ENCODE results near the gene CYP2E1.
"Not testable (repeated sequence)": the region's sequence is repeated elsewhere in the genome, so short reads cannot be mapped to it uniquely, and the experiment has no call there.

CYP2E1 gene

DNA sequence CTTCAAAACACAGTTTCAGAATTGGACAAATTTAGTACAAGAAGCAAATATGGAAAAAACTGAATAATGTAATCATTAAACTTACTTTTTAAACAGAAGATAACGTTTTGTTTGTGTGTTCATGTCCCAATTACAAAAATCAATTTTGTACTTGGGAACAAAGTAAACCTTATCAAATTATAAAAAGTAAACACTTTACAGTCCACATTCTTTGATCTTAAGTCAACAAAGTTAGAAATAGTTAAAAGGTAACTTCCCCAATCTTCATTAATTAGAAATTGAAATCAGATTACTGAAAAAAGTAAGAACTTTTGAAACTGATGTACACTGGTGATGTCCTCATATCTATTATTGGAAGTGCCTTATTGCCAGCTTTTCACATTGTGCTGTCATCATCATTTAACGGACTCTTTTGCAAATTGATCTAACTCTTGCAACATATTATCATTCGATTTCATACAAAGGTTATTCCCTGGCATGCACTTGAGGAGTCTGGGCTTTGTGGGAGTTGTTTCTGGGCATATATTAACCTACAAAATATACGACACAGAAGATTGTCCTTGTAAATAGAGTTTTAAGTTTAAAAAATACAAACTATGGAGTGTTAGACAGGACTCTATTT, 15.1 kb upstream of the CYP2E1 start:
- Histone ChIP-seq H3K9me3 (ENCODE audit: low read length) (no peaks in the 10 kb centered on the region), H3K4me3 (ENCODE audit: low read length) (no peak overlapping the region), H3K4me1 (ENCODE audit: insufficient read depth, low read length) (no peaks in the 10 kb centered on the region)

DNA sequence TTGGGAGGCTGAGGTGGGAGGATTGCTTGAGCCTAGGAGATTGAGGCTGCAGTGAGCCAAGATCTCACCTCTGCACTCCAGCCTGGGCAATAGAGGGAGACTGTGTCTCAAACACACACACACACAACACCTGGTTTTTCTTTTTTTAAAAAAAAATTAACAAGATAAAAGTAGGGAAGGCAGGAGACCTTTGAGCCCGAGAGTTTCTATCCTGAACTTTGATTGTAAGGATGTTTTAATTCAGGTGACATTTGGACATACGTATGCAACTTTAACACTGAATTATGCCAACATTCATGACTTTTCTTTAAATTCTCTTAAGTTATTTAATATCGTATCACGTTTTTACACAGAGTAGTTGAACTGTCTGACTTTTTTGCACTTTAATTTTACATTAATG, 11.7 kb upstream of the CYP2E1 start:
- H2AFZ ChIP-seq (ENCODE audit: low read depth, low read length) = no peak overlapping the region

More for the DNA sequence above, 15.1 kb upstream of the CYP2E1 start:
- H3K36me3 ChIP-seq (ENCODE audit: insufficient read depth, low read length) = no peaks in the 10 kb centered on the region
- H3K27me3 ChIP-seq (ENCODE audit: insufficient read depth, low read length) = peaks cover 12% of the 10 kb centered on the region
- H2AFZ ChIP-seq (ENCODE audit: low read depth, low read length) = no peak overlapping the region

DNA sequence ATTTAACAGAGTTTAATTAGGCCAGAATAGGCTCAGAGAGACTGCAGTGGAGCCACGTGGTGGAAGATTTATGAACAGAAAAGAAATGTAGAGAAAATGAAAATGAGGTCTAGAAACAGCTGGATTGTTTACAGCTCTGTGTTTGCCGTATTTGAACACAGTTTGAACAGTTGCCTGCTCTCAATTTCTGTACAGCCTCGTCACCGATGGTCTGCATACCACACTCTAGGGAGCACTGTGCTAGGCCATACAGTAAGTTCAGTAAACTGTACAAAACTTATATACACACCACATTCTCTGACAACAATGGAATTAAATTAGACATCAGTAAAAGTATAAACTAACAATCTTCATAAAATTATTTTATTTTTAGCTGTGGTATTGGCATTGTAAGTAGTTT, 11.1 kb upstream of the CYP2E1 start:
- no peak overlapping the region for H2AFZ ChIP-seq (ENCODE audit: low read depth, low read length)
- no peak overlapping the region for H3K4me3 ChIP-seq (ENCODE audit: low read length)
- peaks cover 12% of the 10 kb centered on the region for H3K27me3 ChIP-seq (ENCODE audit: insufficient read depth, low read length)
- H3K36me3 ChIP-seq (ENCODE audit: insufficient read depth, low read length) = no peaks in the 10 kb centered on the region
- no peaks in the 10 kb centered on the region for H3K9me3 ChIP-seq (ENCODE audit: low read length)
- no peaks in the 10 kb centered on the region for H3K4me1 ChIP-seq (ENCODE audit: insufficient read depth, low read length)

More for the DNA sequence above, 11.7 kb upstream of the CYP2E1 start:
- Histone ChIP-seq H3K9me3 (ENCODE audit: low read length) (no peaks in the 10 kb centered on the region), H3K27me3 (ENCODE audit: insufficient read depth, low read length) (peaks cover 12% of the 10 kb centered on the region), H3K4me3 (ENCODE audit: low read length) (no peak overlapping the region), H3K4me1 (ENCODE audit: insufficient read depth, low read length) (no peaks in the 10 kb centered on the region), H3K36me3 (ENCODE audit: insufficient read depth, low read length) (no peaks in the 10 kb centered on the region)

DNA sequence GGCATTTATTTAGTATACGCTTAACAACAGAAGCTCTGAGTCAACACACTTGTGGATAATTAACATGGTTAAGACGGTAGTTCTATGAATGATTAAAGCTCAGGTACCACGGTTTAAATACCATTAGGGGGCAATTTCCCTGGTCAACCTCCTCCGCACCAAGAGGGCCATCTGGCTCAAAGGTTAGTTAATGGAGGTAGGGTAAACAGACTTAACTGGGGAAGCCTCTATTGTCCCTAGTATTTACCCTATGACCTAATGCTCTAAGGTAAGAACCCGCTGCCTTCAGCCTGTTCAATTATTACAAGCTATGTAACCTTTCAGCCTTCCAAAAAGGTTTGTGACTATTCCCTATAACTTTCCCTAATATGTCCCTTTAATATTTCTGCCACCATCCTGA, 8.6 kb upstream of the CYP2E1 start:
- not testable (repeated sequence) for H3K36me3 ChIP-seq (ENCODE audit: insufficient read depth, low read length); H3K4me1 ChIP-seq (ENCODE audit: insufficient read depth, low read length); H3K4me3 ChIP-seq (ENCODE audit: low read length); H3K9me3 ChIP-seq (ENCODE audit: low read length); H3K27me3 ChIP-seq (ENCODE audit: insufficient read depth, low read length); H2AFZ ChIP-seq (ENCODE audit: low read depth, low read length)

DNA sequence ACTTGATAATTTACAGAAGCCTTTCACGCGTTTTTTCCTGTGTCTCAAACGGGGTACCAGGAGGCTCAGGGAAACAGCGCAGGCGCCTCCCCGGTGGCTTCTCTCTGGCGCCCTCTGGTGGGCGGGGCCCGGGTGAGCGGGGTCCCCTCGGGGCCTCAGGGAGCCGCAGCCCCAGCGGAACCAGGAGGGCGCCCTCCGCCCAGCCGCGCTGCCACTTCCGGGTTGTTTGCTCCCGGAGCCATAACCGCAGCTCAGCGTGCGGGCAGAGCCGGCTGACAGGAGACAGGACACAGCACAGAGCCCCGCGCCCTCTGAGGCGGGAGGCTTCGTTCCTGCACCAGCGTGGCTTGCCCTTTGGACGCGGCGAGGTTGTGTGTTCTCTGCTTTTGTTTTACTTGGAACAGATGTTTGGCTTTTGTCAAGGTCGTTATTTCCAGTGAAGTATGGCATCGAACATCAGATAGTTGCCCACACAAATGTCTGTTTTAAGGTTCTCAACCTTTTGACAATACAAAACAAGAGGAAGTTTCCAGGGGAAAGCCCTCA, 6.9 kb upstream of the CYP2E1 start:
- Histone ChIP-seq H3K4me1 (ENCODE audit: insufficient read depth, low read length) (no peaks in the 10 kb centered on the region), H2AFZ (ENCODE audit: low read depth, low read length) (no peak overlapping the region), H3K9me3 (ENCODE audit: low read length) (no peaks in the 10 kb centered on the region), H3K36me3 (ENCODE audit: insufficient read depth, low read length) (no peaks in the 10 kb centered on the region), H3K27me3 (ENCODE audit: insufficient read depth, low read length) (peaks cover 3% of the 10 kb centered on the region), H3K4me3 (ENCODE audit: low read length) (no peak overlapping the region)

DNA sequence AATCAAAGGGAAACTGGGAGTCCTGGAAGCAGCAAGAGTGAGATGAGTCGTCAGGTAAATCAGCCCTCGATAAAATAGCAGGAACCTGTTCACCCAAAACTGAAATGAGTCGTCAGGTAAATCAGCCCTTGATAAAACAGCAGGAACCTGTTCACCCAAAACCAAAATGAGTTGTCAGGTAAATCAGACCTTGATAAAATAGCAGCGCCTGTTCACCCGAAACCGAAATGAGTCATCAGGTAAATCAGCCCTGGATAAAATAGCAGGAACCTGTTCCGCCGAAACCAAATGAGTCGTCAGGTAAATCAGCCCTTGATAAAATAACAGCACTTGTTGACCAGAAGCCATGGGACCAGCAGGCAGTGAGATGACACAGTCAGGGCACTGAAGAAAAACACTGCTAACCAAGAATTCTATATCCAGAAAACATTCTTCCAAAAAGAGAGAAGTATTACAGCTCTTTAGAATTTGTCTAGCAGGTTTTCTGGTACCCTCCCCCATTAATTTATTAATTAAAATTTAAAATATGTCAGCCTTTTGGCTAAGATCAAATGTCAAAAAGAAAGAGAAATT, 3.4 kb upstream of the CYP2E1 start:
- H3K27me3 ChIP-seq (ENCODE audit: insufficient read depth, low read length) = peaks cover 3% of the 10 kb centered on the region
- H3K4me1 ChIP-seq (ENCODE audit: insufficient read depth, low read length) = no peaks in the 10 kb centered on the region
- no peak overlapping the region for H2AFZ ChIP-seq (ENCODE audit: low read depth, low read length)
- no peak overlapping the region for H3K4me3 ChIP-seq (ENCODE audit: low read length)
- H3K36me3 ChIP-seq (ENCODE audit: insufficient read depth, low read length) = no peaks in the 10 kb centered on the region
- H3K9me3 ChIP-seq (ENCODE audit: low read length) = peaks cover 7% of the 10 kb centered on the region

DNA sequence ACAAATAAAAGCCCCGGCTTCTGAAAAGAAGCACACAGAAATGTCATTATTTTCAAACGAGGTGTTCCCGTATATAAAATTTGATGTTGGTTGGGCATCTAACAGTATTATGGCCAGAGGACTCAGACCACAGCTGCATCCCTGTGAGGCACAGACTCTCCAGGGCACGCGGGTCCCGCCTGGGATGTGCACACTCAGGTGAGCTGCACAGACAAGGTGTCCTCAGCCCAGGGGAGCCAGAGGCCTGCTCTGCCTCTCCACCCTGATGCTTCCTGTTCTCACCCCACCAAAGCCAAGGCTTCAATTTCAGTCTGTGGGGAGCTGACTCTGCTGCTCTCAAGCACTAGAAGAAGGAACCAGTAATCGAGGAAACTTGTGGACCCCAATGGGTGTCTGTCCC, 1.7 kb upstream of the CYP2E1 start:
- peaks cover 3% of the 10 kb centered on the region for H3K27me3 ChIP-seq (ENCODE audit: insufficient read depth, low read length)
- peaks cover 7% of the 10 kb centered on the region for H3K9me3 ChIP-seq (ENCODE audit: low read length)
- H2AFZ ChIP-seq (ENCODE audit: low read depth, low read length) = no peak overlapping the region
- no peak overlapping the region for H3K4me3 ChIP-seq (ENCODE audit: low read length)
- H3K4me1 ChIP-seq (ENCODE audit: insufficient read depth, low read length) = no peaks in the 10 kb centered on the region
- no peaks in the 10 kb centered on the region for H3K36me3 ChIP-seq (ENCODE audit: insufficient read depth, low read length)

DNA sequence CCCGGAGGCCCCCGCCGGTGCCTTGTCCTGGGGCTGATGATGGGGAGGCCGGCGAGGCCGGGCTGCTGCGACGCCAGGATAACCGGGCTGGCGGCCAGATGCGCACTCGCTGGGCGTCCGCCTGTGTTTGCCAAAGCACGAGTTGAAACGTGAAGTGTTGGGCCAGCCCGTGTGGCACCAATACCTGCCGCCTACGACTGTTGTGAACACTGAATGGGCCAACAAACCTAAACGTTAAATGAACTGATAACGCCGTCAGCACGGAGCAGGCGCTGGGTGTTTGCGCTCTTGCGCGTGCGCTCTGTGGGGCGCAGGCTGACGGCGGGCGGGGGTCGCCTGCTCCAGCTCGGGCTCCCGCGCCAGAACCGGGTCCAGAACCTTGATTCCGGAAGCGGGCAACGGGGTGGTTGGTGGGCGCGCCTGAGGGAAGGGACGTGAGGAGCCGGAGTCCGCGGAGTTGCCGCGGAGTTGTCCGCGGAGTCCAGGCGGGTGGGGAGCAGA, 658 bp downstream of the CYP2E1 start:
- peaks cover 20% of the 10 kb centered on the region for H3K27me3 ChIP-seq (ENCODE audit: insufficient read depth, low read length)
- no peak overlapping the region for H2AFZ ChIP-seq (ENCODE audit: low read depth, low read length)
- H3K9me3 ChIP-seq (ENCODE audit: low read length) = peaks cover 7% of the 10 kb centered on the region
- H3K4me3 ChIP-seq (ENCODE audit: low read length) = no peak overlapping the region
- no peaks in the 10 kb centered on the region for H3K36me3 ChIP-seq (ENCODE audit: insufficient read depth, low read length)
- H3K4me1 ChIP-seq (ENCODE audit: insufficient read depth, low read length) = no peaks in the 10 kb centered on the region

DNA sequence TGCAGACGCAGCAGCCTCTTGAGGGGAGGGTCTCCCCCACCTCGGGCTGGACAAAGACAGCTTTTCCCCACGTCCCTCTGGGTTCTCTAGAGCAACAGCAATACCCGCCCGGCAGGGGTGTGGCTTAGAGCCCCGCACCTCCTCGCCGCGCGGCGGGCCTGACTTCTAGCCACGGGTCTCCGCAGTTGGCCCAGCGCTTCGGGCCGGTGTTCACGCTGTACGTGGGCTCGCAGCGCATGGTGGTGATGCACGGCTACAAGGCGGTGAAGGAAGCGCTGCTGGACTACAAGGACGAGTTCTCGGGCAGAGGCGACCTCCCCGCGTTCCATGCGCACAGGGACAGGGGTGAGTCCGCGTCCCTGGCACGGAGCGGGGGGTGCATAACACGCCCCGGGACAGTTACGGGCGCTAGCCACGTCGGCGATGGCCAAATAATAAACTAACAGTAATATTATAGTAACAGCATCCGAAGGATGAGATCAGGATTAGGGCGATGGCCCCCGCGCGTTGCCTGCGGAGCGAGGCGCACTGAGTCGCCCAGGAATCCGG, 1.2 kb downstream of the CYP2E1 start:
- H3K9me3 ChIP-seq (ENCODE audit: low read length) = peaks cover 7% of the 10 kb centered on the region
- H3K4me1 ChIP-seq (ENCODE audit: insufficient read depth, low read length) = no peaks in the 10 kb centered on the region
- no peak overlapping the region for H3K4me3 ChIP-seq (ENCODE audit: low read length)
- H3K27me3 ChIP-seq (ENCODE audit: insufficient read depth, low read length) = peaks cover 22% of the 10 kb centered on the region
- no peaks in the 10 kb centered on the region for H3K36me3 ChIP-seq (ENCODE audit: insufficient read depth, low read length)
- H2AFZ ChIP-seq (ENCODE audit: low read depth, low read length) = no peak overlapping the region

DNA sequence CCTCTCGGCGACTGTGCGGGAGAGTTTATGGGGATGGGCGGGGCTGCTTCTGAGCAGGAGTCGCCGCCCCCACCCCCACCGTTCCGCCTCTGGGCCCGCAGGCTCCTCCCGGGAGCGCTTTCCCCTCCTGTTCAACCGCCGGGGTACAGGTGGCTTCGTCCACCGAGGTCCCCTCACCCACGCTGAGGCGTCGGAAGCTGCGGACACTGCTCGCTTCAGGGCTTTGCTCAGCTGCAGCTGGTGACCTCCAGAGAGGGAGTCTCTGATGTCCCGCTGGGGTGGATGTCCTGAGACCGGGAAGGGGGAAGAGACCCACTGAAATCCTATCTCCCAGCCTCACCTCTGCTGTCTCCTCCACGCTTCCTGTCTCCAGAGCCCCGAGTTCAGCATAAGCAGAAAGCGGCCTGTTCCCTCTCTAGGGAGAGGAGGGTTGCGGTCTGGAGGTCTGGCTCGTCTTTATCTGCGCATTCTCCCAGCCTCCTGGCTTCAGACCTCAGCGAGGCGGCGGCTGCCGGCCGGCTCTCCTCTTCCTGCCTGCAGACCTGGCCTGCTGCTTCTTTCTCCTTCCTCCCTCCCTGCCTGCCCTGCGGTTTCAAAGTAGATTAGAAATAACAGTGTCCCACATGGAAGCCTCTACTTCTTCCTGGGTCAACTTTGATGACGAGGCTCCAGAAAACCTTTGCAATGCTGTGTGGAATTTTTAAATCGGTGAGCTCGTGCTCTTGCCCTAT, 1.8 kb downstream of the CYP2E1 start:
- no peaks in the 10 kb centered on the region for H3K4me1 ChIP-seq (ENCODE audit: insufficient read depth, low read length)
- peaks cover 22% of the 10 kb centered on the region for H3K27me3 ChIP-seq (ENCODE audit: insufficient read depth, low read length)
- H3K9me3 ChIP-seq (ENCODE audit: low read length) = peaks cover 7% of the 10 kb centered on the region
- H3K4me3 ChIP-seq (ENCODE audit: low read length) = no peak overlapping the region
- no peak overlapping the region for H2AFZ ChIP-seq (ENCODE audit: low read depth, low read length)
- H3K36me3 ChIP-seq (ENCODE audit: insufficient read depth, low read length) = no peaks in the 10 kb centered on the region

DNA sequence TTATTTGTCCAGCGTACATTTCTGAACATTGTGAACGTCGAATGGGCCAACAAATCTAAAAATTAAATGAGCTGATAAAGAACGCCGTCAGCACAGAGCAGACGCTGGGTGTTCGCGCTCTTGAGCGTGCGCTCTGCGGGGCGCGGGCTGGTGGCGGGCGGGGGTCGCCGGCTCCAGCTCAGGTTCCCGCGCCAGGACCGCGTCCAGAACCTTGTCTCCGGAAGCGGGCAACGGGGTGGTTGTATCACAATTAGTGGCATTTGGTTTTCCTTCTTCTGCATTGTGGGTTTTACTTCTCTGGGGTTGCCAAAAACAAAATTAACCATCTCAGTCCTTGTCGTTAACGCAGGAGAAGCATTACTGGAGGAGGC, 2.4 kb downstream of the CYP2E1 start:
- H3K4me1 ChIP-seq (ENCODE audit: insufficient read depth, low read length) = no peaks in the 10 kb centered on the region
- no peak overlapping the region for H3K4me3 ChIP-seq (ENCODE audit: low read length)
- no peak overlapping the region for H2AFZ ChIP-seq (ENCODE audit: low read depth, low read length)
- H3K27me3 ChIP-seq (ENCODE audit: insufficient read depth, low read length) = peaks cover 22% of the 10 kb centered on the region
- H3K36me3 ChIP-seq (ENCODE audit: insufficient read depth, low read length) = no peaks in the 10 kb centered on the region
- H3K9me3 ChIP-seq (ENCODE audit: low read length) = peaks cover 7% of the 10 kb centered on the region

DNA sequence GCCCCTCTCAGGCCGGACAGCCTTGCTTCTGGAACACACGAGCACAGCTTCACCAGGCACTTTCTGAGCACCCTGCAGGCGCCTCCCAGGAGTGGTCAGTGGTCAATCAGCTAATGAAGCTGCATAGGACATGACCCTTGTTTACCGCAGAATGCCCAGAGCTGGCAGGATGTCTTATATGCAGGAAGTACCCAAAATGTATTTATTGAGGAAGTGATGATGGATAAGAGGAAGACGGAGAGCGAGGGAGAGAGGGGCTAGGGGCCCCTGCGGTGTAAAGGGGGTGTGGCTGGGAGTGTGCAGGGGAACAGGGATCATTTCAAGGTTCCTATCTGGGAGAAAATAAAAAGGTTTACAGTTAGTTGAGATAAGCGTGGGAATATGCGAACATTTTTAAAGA, 3.3 kb downstream of the CYP2E1 start:
- no peak overlapping the region for H2AFZ ChIP-seq (ENCODE audit: low read depth, low read length)
- peaks cover 19% of the 10 kb centered on the region for H3K27me3 ChIP-seq (ENCODE audit: insufficient read depth, low read length)
- peaks cover 7% of the 10 kb centered on the region for H3K9me3 ChIP-seq (ENCODE audit: low read length)
- no peaks in the 10 kb centered on the region for H3K36me3 ChIP-seq (ENCODE audit: insufficient read depth, low read length)
- H3K4me1 ChIP-seq (ENCODE audit: insufficient read depth, low read length) = no peaks in the 10 kb centered on the region
- no peak overlapping the region for H3K4me3 ChIP-seq (ENCODE audit: low read length)

DNA sequence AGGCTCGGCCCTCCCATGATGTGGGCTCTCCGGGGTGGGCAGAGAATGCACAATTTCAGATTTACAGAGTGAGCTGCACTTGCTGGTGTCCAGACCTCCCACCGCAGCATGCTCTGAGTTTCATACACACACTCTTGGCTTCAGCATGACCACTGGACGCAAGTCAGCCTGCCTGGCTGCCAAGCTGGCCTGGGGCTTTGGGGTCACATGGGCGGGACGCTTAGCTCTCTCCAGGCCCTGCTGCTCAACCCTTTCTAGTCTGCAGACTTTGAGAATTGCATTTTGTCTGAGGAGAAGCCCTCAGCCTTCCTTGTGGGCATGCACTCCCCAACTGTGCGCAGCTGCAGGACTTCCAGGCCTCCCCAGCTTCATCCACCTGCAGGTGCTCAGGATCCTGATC, 5.7 kb downstream of the CYP2E1 start:
- peaks cover 6% of the 10 kb centered on the region for H3K9me3 ChIP-seq (ENCODE audit: low read length)
- H3K36me3 ChIP-seq (ENCODE audit: insufficient read depth, low read length) = no peaks in the 10 kb centered on the region
- no peaks in the 10 kb centered on the region for H3K4me1 ChIP-seq (ENCODE audit: insufficient read depth, low read length)
- H3K4me3 ChIP-seq (ENCODE audit: low read length) = no peak overlapping the region
- peaks cover 19% of the 10 kb centered on the region for H3K27me3 ChIP-seq (ENCODE audit: insufficient read depth, low read length)
- H2AFZ ChIP-seq (ENCODE audit: low read depth, low read length) = no peak overlapping the region
